BLaER1 treated with 17β-estradiol and CSF1 and Interleukin-3, amounts not matched to agents 10 nM and 100 nM (cell line): Measurements from ENCODE around the gene UNC93A.
"Not testable (repeated sequence)": the region's sequence is repeated elsewhere in the genome, so short reads cannot be mapped to it uniquely, and the experiment has no call there.

Experiments used
- H3K27ac ChIP-seq, 11 experiments: shearing (Covaris generic); formaldehyde crosslinking; 2 replicates each; pipeline ENCODE4 v1.8.1; 2022
- H3K27me3 ChIP-seq, 11 experiments: shearing (Covaris generic); formaldehyde crosslinking; 2 replicates each; pipeline ENCODE4 v1.8.1; 2022
- H3K36me3 ChIP-seq, 11 experiments: shearing (Covaris generic); formaldehyde crosslinking; 2 replicates each; pipeline ENCODE4 v1.8.1; 2022
- H3K4me1 ChIP-seq, 10 experiments: shearing (Covaris generic); formaldehyde crosslinking; 2 replicates each; pipeline ENCODE4 v1.8.1; 2022
- H3K4me2 ChIP-seq, 11 experiments: shearing (Covaris generic); formaldehyde crosslinking; 2 replicates each; pipeline ENCODE4 v1.8.1; 2022
- H3K4me3 ChIP-seq, 10 experiments: shearing (Covaris generic); formaldehyde crosslinking; 2 replicates each; pipeline ENCODE4 v1.8.1; 2022
- H3K9ac ChIP-seq, 11 experiments: shearing (Covaris generic); formaldehyde crosslinking; 2 replicates each; pipeline ENCODE4 v1.8.1; 2022
- H3K9me3 ChIP-seq, 11 experiments: shearing (Covaris generic); formaldehyde crosslinking; replicated peaks in 1 of 11; 2 replicates each; pipeline ENCODE4 v1.8.1; 2022
- H4K20me1 ChIP-seq, 11 experiments: shearing (Covaris generic); formaldehyde crosslinking; 2 replicates each; pipeline ENCODE4 v1.8.1; 2022
- Cebpa-rat ChIP-seq, 11 experiments: shearing (Covaris generic); IDR thresholded peaks; 2 replicates each; pipeline ENCODE4 v1.8.1; 2022

The UNC93A gene

GRCh38 chr6:167290786-167291622, at the start of gene UNC93A:
UNC93A (plus strand) TSS chr6:167291315; CDS start chr6:167291490, 175 bp downstream.
- H3K4me2 ChIP-seq: no peak within 1 kb of the TSS

DNA sequence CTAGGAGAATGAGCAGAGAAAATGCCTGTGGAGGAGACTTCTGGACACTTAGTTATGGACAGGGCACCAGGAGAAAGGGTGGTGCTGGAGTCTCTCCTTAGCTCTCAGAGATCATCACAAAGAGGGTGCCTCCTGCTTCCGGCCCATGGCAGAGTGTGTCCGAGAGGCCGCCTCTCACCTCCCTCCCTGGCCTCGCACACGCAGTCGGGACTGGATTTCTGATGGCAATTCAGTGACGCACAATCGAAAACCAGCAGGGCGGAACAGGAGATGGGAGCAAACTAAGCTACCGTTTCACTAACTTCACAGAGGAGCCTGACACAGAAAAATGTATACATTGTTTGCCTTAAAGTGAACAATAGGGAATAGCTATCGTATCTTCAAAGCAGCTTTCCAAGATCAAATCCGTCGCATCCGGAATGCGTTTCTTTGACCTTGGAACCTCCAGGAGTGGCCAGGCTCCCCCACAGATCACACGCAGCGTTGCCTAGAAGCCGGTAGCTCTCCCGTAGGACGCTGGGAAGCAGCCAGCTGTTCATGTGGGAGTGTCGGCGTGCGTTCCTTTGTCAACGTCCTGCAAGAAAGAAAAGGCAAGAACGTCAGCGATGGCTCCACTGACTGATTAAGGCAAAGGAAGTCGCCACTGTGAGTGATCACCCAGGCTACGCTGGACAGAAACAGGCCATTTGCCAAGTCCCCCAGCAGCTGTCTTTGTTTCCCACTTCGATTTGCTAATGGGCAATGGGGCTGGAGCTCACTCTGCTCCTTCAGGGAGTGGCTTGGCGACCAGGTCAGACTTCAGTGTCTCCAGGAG, 49.6 kb upstream of the UNC93A start:
- not testable (repeated sequence) for H3K27me3 ChIP-seq, H3K36me3 ChIP-seq, H4K20me1 ChIP-seq, H3K4me2 ChIP-seq, H3K9ac ChIP-seq, H3K4me3 ChIP-seq, H3K27ac ChIP-seq, H3K9me3 ChIP-seq
- H3K4me1 ChIP-seq: peaks cover 0 to 49% (median 36%) of the 10 kb centered on the region in 10 experiments; a peak in 17 of 20 replicates

More at GRCh38 chr6:167290786-167291622, at the start of gene UNC93A:
- Histone ChIP-seq H3K9me3 (no peaks in the 10 kb centered on the region), H3K9ac (no peak within 1 kb of the TSS), H3K4me1 (peaks cover 0 to 6% (median 0%) of the 10 kb centered on the region in 10 experiments; a peak in 1 of 20 replicates), H3K27ac (no peak within 1 kb of the TSS), H3K36me3 (no peaks in the 10 kb centered on the region), H3K4me3 (no peak within 1 kb of the TSS), H4K20me1 (no peaks in the 10 kb centered on the region), H3K27me3 (no peaks in the 10 kb centered on the region)
- no peak for TF ChIP-seq Cebpa-rat (IDR thresholded peaks at IDR 0.05)

GRCh38 chr6:167242135-167242506, 49.0 kb upstream of the UNC93A start:
- not testable (repeated sequence) for H3K27me3 ChIP-seq, H3K9ac ChIP-seq

GRCh38 chr6:167242511-167243051, 48.5 kb upstream of the UNC93A start:
- not testable (repeated sequence) for H3K27ac ChIP-seq, H3K4me3 ChIP-seq, H4K20me1 ChIP-seq, H3K9ac ChIP-seq, H3K27me3 ChIP-seq, H3K9me3 ChIP-seq, H3K36me3 ChIP-seq
- Histone ChIP-seq H3K4me2 (peak overlapping the region in 3 of 11 experiments; percentile 30 to 87 (median 77); a peak in 3 of 22 replicates), H3K4me1 (peaks cover 0 to 46% (median 34%) of the 10 kb centered on the region in 10 experiments; a peak in 17 of 20 replicates)

More at GRCh38 chr6:167242135-167242506, 49.0 kb upstream of the UNC93A start:
- Histone ChIP-seq H3K4me1 (peaks cover 0 to 49% (median 36%) of the 10 kb centered on the region in 10 experiments; a peak in 17 of 20 replicates), H3K4me2 (peak overlapping the region in 2 of 11 experiments; percentile 30 to 87; a peak in 1 of 22 replicates)
- H4K20me1 ChIP-seq, H3K27ac ChIP-seq, H3K9me3 ChIP-seq, H3K4me3 ChIP-seq, H3K36me3 ChIP-seq: not testable (repeated sequence)

DNA sequence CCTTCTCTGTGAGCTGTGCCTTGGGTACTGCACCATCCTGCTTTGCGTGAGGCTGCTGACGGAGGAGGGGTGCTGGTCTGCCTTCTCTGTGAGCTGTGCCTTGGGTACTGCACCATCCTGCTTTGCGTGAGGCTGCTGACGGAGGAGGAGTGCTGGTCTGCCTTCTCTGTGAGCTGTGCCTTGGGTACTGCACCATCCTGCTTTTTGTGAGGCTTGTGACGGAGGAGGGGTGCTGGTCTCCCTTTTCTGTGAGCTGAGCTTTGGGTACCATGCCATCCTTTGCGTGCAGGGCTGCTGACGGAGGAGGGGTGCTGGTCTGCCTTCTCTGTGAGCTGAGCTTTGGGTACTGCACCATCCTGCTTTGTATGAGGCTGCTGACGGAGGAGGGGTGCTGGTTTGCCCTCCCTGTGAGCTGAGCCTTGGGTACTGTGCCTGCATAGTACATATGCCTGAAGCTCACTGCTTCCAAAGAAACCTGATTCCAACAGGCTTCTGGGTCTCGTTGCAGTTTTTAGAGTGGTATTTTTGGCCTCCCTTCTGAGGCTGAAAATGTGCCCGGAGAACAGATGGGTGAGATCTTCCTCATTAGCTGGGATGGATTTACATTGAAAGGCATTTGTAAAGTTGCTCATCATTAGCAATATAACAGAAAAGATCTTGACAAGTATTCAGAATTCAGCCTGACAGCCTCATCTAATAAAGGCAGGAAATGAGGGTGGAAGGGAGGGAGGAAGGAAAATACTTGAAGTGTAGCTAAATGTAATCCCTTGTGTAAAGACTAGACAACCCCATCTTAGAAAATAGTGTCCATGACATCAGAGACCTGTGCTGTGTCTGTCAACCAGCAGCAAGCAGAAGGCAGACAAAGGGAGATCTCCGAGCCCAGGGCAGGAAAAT, 46.8 kb upstream of the UNC93A start:
- Histone ChIP-seq H3K9ac (peak overlapping the region in 3 of 11 experiments; percentile 4 to 25 (median 13); a peak in 2 of 22 replicates), H3K27ac (no peak overlapping the region; a peak in 1 of 22 replicates), H3K4me3 (peak overlapping the region in 1 of 10 experiments; percentile 35; a peak in 2 of 20 replicates), H4K20me1 (no peaks in the 10 kb centered on the region), H3K27me3 (no peaks in the 10 kb centered on the region), H3K36me3 (no peaks in the 10 kb centered on the region), H3K4me2 (peak overlapping the region in 10 of 11 experiments; percentile 2 to 87 (median 72); a peak in 18 of 22 replicates), H3K4me1 (peaks cover 0 to 39% (median 26%) of the 10 kb centered on the region in 10 experiments; a peak in 17 of 20 replicates), H3K9me3 (peaks cover 0 to 3% (median 0%) of the 10 kb centered on the region in 11 experiments; a peak in 1 of 22 replicates)
- no peak for TF ChIP-seq Cebpa-rat (IDR thresholded peaks at IDR 0.05)

GRCh38 chr6:167244991-167245390, 46.1 kb upstream of the UNC93A start:
- peak overlapping the region in 3 of 11 experiments; percentile 4 to 25 (median 13); a peak in 1 of 22 replicates for H3K9ac ChIP-seq
- H3K4me3 ChIP-seq: peak overlapping the region in 1 of 10 experiments; percentile 35; a peak in 2 of 20 replicates
- peaks cover 0 to 39% (median 26%) of the 10 kb centered on the region in 10 experiments; a peak in 17 of 20 replicates for H3K4me1 ChIP-seq
- TF ChIP-seq Cebpa-rat (IDR thresholded peaks at IDR 0.05): no peak
- peak overlapping the region in 9 of 11 experiments; percentile 21 to 87 (median 73); a peak in 17 of 22 replicates for H3K4me2 ChIP-seq
- H3K9me3 ChIP-seq: peaks cover 0 to 3% (median 0%) of the 10 kb centered on the region in 11 experiments; a peak in 1 of 22 replicates
- no peaks in the 10 kb centered on the region for H4K20me1 ChIP-seq
- H3K27me3 ChIP-seq: no peaks in the 10 kb centered on the region
- no peak overlapping the region; a peak in 1 of 22 replicates for H3K27ac ChIP-seq
- H3K36me3 ChIP-seq: no peaks in the 10 kb centered on the region

DNA sequence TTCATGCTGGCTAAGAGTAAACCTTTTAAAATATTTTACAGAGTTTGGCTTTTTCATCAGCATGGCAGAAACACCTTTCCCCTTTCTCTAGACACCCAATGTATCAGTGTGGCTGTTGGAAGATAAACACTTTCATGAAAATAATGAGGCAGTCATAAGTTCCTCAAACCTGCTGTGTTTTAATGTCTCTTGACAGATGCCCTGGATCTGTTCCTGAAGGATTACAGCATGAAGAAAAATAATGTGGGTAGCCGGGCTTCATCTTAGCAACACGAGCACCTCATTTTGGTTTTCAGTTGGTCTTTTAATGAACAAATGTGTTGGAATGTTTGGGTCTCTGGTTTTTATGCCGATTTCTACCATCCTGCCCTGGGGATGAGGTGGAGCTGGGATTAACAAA, 45.5 kb upstream of the UNC93A start:
- no peaks in the 10 kb centered on the region for H3K36me3 ChIP-seq
- H4K20me1 ChIP-seq: no peaks in the 10 kb centered on the region
- TF ChIP-seq Cebpa-rat (IDR thresholded peaks at IDR 0.05): no peak
- H3K27ac ChIP-seq: no peak overlapping the region
- no peak overlapping the region for H3K4me3 ChIP-seq
- no peaks in the 10 kb centered on the region for H3K27me3 ChIP-seq
- H3K9ac ChIP-seq: no peak overlapping the region
- peaks cover 0 to 39% (median 26%) of the 10 kb centered on the region in 10 experiments; a peak in 17 of 20 replicates for H3K4me1 ChIP-seq
- peaks cover 0 to 3% (median 0%) of the 10 kb centered on the region in 11 experiments; a peak in 1 of 22 replicates for H3K9me3 ChIP-seq
- peak overlapping the region in 7 of 11 experiments; percentile 67 to 87 (median 77); a peak in 13 of 22 replicates for H3K4me2 ChIP-seq
